ENCODE measurements around the gene BIRC2. TPM values are rescaled to one million over a fixed set of nuclear protein-coding genes. Genes with fewer than 3 reads are reported as not detected.

BIRC2 gene
- total RNA-seq, 1 experiment from 2014 or later = 32.6 TPM

DNA sequence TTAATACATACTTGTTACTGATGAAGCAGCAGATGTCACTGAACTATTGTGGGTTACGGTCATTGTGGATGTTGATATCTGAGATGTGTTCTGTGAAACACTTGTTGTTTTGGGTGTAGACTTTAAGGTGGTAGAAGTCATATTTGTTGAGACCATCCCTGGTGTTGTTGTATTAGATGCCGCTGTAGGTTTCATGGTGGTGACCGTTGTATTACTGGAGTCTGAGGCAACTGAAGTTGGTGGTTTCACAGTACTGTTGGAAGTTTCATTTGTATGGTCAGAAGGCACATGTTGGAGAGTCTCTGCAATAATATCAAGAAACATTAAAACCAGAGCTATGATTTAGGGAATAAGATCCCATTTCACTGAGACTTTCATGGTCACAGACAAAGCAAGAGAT, 54.9 kb downstream of the BIRC2 start:
- POLR2A ChIA-PET = no interaction called here
- CTCF ChIA-PET = interaction anchor here (1.2 kb wide), 1 partner anchor 11 kb away, joined by 6 read pairs; no protein-coding TSS in a partner anchor
- intact Hi-C loops (cut with micrococcal nuclease) = no loop called here

More for the DNA sequence above, 54.9 kb downstream of the BIRC2 start:
- Histone ChIP-seq H2AFZ (ENCODE audit: low read depth, low read length, poor library complexity, severe bottlenecking) (no peak overlapping the region), H3K9me2 (ENCODE audit: insufficient read depth) (no peaks in the 10 kb centered on the region), H3K9ac (ENCODE audit: low read length) (no peak overlapping the region), H3K4me1 (ENCODE audit: control insufficient read depth in 1 of 2, insufficient read depth in 2 of 2, low read length in 2 of 2) (0 out of 4 replicates have a peak, but pooled peaks cover 0 to under 1% of the 10 kb centered on the region in 2 experiments), H3K79me2 (ENCODE audit: insufficient read depth, low read length) (peaks cover 49% of the 10 kb centered on the region), H3K9me3 (ENCODE audit: control insufficient read depth in 1 of 2, insufficient read depth in 1 of 2, low read depth in 1 of 2, low read length in 2 of 2) (no peaks in the 10 kb centered on the region), H4K20me1 (ENCODE audit: insufficient read depth) (no peaks in the 10 kb centered on the region), H3K4me3 (replicated peaks in 1 of 2; ENCODE audit: low read depth in 1 of 2, low read length in 2 of 2) (no peak overlapping the region), H3K4me2 (ENCODE audit: low read length) (no peak overlapping the region), H3K36me3 (ENCODE audit: control insufficient read depth in 1 of 2, insufficient read depth in 2 of 2, low read length in 2 of 2) (peaks cover 27 to 36% of the 10 kb centered on the region in 2 experiments; a peak in 3 of 4 replicates), H3K27ac (ENCODE audit: low read depth, low read length) (no peak overlapping the region), H3K27me3 (ENCODE audit: insufficient read depth, low read length) (no peaks in the 10 kb centered on the region)
- no peak for ATAC-seq
- no peak for DNase-seq (ENCODE audit: low read depth, low spot score)
- no peak for TF ChIP-seq SP1 (IDR thresholded peaks at IDR 0.05; ENCODE audit: low read depth)
- TF ChIP-seq ZNF274 (IDR thresholded peaks at IDR 0.05; ENCODE audit: low read depth, low read length) = no peak
- TF ChIP-seq CEBPB (IDR thresholded peaks at IDR 0.05; ENCODE audit: low read depth) = no peak
- no peak for TF ChIP-seq EZH2phosphoT487 (IDR thresholded peaks at IDR 0.05; ENCODE audit: borderline replicate concordance)
- TF ChIP-seq CBX3 (IDR thresholded peaks at IDR 0.05; ENCODE audit: low read depth) = no peak
- TF ChIP-seq EZH2 (IDR thresholded peaks at IDR 0.05) = no peak
- TF ChIP-seq ZBTB33 (IDR thresholded peaks at IDR 0.05; ENCODE audit: extremely low read depth, insufficient replicate concordance, low read length) = no peak
- TF ChIP-seq, protein P1, sequence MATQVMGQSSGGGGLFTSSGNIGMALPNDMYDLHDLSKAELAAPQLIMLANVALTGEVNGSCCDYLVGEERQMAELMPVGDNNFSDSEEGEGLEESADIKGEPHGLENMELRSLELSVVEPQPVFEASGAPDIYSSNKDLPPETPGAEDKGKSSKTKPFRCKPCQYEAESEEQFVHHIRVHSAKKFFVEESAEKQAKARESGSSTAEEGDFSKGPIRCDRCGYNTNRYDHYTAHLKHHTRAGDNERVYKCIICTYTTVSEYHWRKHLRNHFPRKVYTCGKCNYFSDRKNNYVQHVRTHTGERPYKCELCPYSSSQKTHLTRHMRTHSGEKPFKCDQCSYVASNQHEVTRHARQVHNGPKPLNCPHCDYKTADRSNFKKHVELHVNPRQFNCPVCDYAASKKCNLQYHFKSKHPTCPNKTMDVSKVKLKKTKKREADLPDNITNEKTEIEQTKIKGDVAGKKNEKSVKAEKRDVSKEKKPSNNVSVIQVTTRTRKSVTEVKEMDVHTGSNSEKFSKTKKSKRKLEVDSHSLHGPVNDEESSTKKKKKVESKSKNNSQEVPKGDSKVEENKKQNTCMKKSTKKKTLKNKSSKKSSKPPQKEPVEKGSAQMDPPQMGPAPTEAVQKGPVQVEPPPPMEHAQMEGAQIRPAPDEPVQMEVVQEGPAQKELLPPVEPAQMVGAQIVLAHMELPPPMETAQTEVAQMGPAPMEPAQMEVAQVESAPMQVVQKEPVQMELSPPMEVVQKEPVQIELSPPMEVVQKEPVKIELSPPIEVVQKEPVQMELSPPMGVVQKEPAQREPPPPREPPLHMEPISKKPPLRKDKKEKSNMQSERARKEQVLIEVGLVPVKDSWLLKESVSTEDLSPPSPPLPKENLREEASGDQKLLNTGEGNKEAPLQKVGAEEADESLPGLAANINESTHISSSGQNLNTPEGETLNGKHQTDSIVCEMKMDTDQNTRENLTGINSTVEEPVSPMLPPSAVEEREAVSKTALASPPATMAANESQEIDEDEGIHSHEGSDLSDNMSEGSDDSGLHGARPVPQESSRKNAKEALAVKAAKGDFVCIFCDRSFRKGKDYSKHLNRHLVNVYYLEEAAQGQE (IDR thresholded peaks at IDR 0.05; ENCODE audit: low read depth) = no peak
- no peak for TF ChIP-seq EGR1 (IDR thresholded peaks at IDR 0.05; ENCODE audit: low read depth)
- RAD21 ChIA-PET (ENCODE audit: low non-redundant PET in 1 of 2, low total read pairs in 2 of 2, uncharacterized antibody in 2 of 2, unreplicated experiment in 2 of 2) = no interaction called here
- no TSS peak for BruUV-seq (replicated peaks)

Data from HCT116 (cell line).